Vagina (tissue), 2 donors: Measurements from ENCODE around the gene KRTAP5-7. TPM values are rescaled to one million over a fixed set of nuclear protein-coding genes. Genes with fewer than 3 reads are reported as not detected.

Experiments used
- DNase-seq, 2 donors: peaks; one replicate each; pipeline ENCODE4 v3.0.0-alpha.2; 2017; ENCODE audit errors: extremely low spot score in 2 of 2
- H3K27ac ChIP-seq: fragments of 200-600 bp; sonication (generic); one replicate; pipeline ENCODE4 v1.5.1; 2019
- H3K27me3 ChIP-seq: fragments of 200-600 bp; sonication (generic); one replicate; pipeline ENCODE4 v1.5.1; 2019
- H3K36me3 ChIP-seq, 2 donors: fragments of 200-600 bp; sonication (generic); one replicate each; pipeline ENCODE4 v1.5.1; 2017 to 2019
- H3K4me1 ChIP-seq: fragments of 200-600 bp; sonication (generic); one replicate; pipeline ENCODE4 v1.5.1; 2019
- H3K4me3 ChIP-seq, 2 donors: fragments of 200-600 bp; sonication (generic); 1 replicate in 1 of 2; 2 replicates in 1 of 2; pipeline ENCODE4 v1.5.1; 2016 to 2019
- H3K9me3 ChIP-seq: fragments of 200-600 bp; sonication (generic); one replicate; pipeline ENCODE4 v1.5.1; 2019
- CTCF ChIP-seq, 3 experiments: fragments of 450-650 bp in 2 of 3; fragments of 200-600 bp in 1 of 3; sonication (generic) in 1 of 3; IDR thresholded peaks; one replicate each; pipeline ENCODE4 v1.5.1; 2017 to 2019; ENCODE audit warnings: antibody characterized with exemption in 3 of 3, mild to moderate bottlenecking in 2 of 3, moderate library complexity in 2 of 3
- POLR2A ChIP-seq, 2 donors: fragments of 450-650 bp; IDR thresholded peaks; one replicate each; pipeline ENCODE4 v1.6.1; 2017; ENCODE audit warnings: antibody characterized with exemption in 2 of 2, mild to moderate bottlenecking in 2 of 2, moderate library complexity in 2 of 2
- POLR2AphosphoS5 ChIP-seq, 2 donors: sonication (generic); formaldehyde crosslinking; IDR thresholded peaks; one replicate each; pipeline ENCODE4 v1.9.0; 2017; ENCODE audit warnings: antibody characterized with exemption in 2 of 2, mild to moderate bottlenecking in 2 of 2, low read depth in 1 of 2; ENCODE audit not compliant: insufficient read depth in 1 of 2
- intact Hi-C: fragments of 100-400 bp; cut with DNase I; formaldehyde crosslinking; loops from one replicate; pipeline ENCODE4 v1.15.1; 2023
- small RNA-seq: library from RNA; depleted of rRNA; stranded (forward); fragments of <200 nt; gene quantifications from one replicate; pipeline ENCODE3, GENCODE V24; 2016
- total RNA-seq: library from RNA; depleted of rRNA; stranded (reverse); fragments of >200 nt; gene quantifications from one replicate; pipeline ENCODE4 v1.2.3, GENCODE V29; 2016

The KRTAP5-7 gene
- total RNA-seq, 1 donor from 2014 or later: not detected

GRCh38 chr11:71577469-71578004 lies 50.5 kb downstream of the KRTAP5-7 start:
- intact Hi-C loops: no loop called here
- H3K36me3 ChIP-seq: no peaks in the 10 kb centered on the region
- TF ChIP-seq POLR2AphosphoS5 (IDR thresholded peaks at IDR 0.05; ENCODE audit: insufficient read depth in 1 of 2, low read depth in 1 of 2): no peak
- TF ChIP-seq CTCF (IDR thresholded peaks at IDR 0.05): no peak
- no peak for TF ChIP-seq POLR2A (IDR thresholded peaks at IDR 0.05)
- no peaks in the 10 kb centered on the region for H3K9me3 ChIP-seq
- no peaks in the 10 kb centered on the region for H3K27me3 ChIP-seq
- H3K4me1 ChIP-seq: no peaks in the 10 kb centered on the region
- H3K27ac ChIP-seq: no peak overlapping the region
- H3K4me3 ChIP-seq: no peak overlapping the region
- no peak for DNase-seq

Small RNA genes within 50 kb of the gene (small RNA-seq; reads per million reads assigned to genes)
- not detected for gene AP000867.1

Other genes with a start within 250 kb of the KRTAP5-7 start
- gene DHCR7, start 78.9 kb upstream of the KRTAP5-7 start, total RNA-seq: 26.8 TPM
- gene NADSYN1, start 74.1 kb upstream of the KRTAP5-7 start, total RNA-seq: 75.9 TPM
- not detected for gene KRTAP5-8, start 10.8 kb downstream of the KRTAP5-7 start, total RNA-seq
- gene KRTAP5-9, start 21.2 kb downstream of the KRTAP5-7 start, total RNA-seq: not detected
- gene KRTAP5-10, start 38.3 kb downstream of the KRTAP5-7 start, total RNA-seq: not detected
- not detected for gene KRTAP5-11, start 55.6 kb downstream of the KRTAP5-7 start, total RNA-seq